GM19240 (cell line): Measurements from ENCODE around the gene CORIN.

ENCODE experiments used
- DNase-seq: peaks from one replicate; pipeline ENCODE4 v3.0.0; 2011; ENCODE audit warnings: low spot score; ENCODE audit not compliant: insufficient read length

The CORIN gene

GRCh38 chr4:47642985-47643760 is 194.7 kb downstream of the CORIN start:
- no peak for DNase-seq

GRCh38 chr4:47642191-47642830 is 195.6 kb downstream of the CORIN start:
- DNase-seq, result no peak

DNA sequence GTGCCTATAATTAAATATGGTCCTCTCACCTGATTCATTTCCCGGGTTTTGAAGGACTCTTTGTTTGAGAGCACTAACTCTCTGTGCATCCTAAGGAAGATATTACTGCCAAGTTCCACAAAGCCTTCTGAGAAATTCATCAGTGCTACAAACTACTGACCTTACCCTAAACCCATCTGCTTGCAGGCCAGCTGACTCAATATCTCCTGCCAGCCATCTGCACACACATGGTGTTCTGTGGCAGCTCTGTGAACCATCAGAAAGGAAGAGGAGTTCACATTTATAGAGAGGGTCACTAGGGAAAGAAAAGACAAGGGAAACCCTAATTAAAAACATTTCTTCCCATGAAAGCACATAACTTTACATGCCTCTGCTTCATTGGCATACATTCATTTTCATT is 196.1 kb downstream of the CORIN start:
- DNase-seq, result no peak

- no peak for DNase-seq
These were observed 197.0 kb downstream of the CORIN start for GRCh38 chr4:47640911-47641310.

DNA sequence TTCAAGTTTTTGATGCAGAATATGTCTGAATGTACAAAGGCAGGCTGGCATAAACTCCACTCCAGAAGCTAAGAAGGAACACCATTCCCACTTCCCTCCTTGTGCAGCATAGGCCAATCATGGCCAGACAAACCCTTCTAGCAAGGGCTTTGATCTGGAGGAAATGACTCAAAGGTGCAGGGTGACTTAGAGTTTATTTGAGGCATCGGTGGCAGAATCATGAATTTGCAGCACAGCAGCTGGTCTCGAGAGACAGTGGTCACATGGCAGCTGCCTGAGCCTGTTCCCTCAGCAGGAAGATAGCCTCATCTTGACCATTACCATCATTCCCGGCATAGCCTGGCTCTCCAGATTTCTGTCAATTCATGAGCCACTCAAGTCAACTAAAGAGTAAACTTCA is 198.3 kb downstream of the CORIN start:
- DNase-seq, result no peak

- DNase-seq, result no peak
These were observed 206.7 kb downstream of the CORIN start for GRCh38 chr4:47631161-47631560.

- no peak for DNase-seq
These were observed 213.8 kb downstream of the CORIN start for GRCh38 chr4:47624031-47624441.

DNA sequence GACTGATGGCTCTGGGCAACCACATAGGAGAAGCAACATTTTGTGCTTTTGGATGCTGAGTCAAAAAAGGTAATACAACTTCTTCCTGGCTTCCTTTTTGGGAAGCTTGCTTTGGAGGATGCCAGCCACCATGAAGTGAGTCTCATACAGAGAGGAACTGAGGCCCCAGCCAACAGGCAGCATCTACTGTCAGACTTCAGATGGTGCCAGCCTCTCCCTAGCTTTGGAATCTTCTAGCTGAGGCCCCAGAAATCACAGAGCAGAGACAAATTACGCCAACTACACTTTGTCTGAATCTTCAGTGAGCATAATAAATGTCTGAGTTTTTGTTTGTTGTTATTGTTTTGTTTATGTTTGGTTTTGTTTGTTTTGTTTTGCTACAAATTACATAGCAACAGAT is 216.7 kb downstream of the CORIN start:
- DNase-seq, result no peak

DNA sequence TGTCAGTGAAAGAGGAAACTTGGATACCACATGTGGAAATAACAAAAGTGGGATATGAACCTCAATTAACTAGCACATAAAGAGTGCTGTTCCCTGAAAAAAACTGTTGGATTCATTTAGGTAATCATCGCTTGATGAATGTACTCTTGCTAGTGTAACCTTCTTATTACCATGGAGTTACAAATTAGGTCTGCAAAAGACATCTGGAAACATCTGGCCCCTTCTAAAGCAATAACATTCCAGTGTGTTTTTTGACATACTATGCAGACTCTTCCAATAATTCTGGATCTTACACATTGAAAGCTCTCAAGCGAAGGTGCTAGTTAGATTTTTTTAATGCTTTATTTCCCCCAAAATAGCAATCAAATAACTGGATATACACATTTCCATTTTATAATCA is 218.2 kb downstream of the CORIN start:
- DNase-seq, result no peak

DNA sequence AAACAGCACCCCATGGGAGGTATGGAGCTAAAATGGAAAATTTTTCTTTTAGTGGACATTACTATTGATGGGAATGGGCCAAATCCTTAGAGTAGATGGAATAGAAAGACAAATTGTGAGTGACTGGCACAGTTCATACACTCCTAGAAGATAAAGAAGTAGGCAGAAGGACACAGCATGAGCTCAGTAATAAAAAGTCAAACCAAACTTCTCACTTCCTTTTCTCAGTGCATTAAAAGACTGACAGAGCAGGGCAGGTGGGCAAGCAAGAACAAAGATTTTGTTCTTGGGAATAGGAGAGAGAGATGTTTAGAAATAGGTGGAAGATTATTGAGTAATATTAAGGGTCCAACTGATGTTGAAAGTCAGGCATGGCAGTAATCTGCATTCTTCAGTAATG is 220.3 kb downstream of the CORIN start:
- no peak for DNase-seq

- DNase-seq, result no peak
These were observed 222.5 kb downstream of the CORIN start for GRCh38 chr4:47615385-47615784.

- no peak for DNase-seq
These were observed 225.5 kb downstream of the CORIN start for GRCh38 chr4:47612116-47613023.

DNA sequence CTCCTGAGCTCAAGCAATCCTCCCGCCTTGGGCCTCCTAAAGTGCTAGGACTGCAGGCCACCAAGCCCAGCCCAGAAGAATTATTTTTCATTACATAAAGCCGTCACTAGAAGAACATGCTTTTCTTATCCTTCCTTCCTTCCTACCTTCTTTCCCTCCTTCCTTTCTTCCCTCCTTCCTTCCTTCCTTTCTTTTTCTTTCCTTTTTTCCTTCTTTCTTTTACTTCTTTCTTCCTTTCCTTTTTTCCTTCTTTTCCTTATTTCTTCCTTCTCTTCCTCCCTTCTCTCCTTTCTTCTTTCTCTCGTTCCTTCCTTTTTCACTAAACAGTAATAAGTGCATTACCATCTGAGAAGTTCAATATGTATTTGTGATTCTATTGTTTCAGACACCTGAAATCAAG is 231.4 kb downstream of the CORIN start:
- no peak for DNase-seq

DNA sequence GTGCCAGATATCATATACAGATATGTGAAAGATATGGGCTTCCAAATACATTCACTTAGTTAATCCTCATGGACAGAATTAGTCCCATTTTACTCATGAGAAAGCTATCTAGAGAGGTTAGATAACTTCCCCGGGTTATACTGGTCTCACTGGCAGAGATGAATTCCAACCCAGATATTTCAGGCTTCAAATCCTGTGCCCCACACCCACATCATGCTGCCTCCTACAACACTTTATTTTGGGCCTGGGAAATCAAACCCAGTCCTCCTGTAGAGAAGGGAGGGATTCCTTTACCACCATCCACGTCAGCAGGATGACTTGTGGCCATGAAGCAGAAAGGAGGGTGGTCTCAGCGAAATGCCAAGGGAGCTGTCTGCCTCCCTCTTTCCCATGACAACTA is 239.0 kb downstream of the CORIN start:
- no peak for DNase-seq

DNA sequence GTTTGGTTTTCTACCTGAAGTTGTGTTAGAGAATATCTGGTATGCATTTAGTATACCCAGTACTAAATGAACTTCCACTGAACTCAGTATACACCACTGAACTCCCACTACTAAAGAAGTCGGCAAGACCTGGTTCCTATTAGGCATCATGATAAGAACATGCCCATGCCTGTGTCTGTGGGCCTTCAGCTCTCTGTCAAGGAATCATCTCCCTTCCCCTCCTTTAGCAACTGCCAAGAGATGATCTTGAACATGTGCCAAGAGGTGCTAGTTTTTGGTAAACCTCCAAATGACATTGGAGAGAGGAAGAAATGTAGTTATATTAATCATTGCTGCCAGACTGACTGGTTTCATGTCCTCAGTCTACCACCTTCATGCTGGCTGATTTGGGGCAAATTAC is 239.5 kb downstream of the CORIN start:
- no peak for DNase-seq

GRCh38 chr4:47597696-47598095 is 240.2 kb downstream of the CORIN start:
- no peak for DNase-seq

GRCh38 chr4:47590325-47590724 is 247.5 kb downstream of the CORIN start:
- DNase-seq, result no peak

- no peak for DNase-seq
These were observed 258.6 kb downstream of the CORIN start for GRCh38 chr4:47579235-47579634.

DNA sequence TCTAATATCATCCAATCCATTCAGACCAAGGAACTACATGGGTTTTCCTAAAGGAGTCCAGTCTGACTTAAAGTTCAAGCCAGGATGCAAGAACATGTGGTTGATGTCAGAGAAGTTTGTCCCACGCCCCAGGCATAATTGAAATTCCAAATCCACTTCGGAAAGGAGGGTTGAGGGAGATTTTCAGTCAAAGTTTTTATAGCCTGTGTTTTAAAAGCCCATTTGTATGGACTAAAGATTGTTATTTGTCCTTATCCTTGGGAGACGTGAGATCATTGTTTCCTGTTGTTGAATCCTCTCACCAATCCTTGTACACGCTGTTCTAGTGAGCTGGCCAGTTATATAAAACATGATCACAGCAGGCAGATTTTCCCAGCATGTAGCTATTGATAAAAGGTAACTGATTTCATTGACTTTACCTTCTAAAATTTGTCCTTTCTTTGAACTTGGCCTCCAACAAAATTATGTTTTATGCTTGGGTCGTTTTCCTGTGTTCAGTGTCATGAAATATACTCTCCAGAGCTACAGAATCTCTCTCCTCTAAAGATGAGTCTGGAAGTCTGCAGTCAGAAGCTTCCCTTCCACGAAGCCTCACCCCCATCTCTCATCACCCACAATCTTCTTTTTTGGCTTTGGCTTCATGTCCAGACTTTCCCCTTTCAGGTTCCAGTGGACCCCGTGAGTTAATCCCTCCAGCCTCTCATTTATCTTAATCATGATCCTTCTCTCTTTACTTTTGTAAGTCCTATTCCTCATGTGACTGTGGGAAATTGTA is 259.9 kb downstream of the CORIN start:
- no peak for DNase-seq

- no peak for DNase-seq
These were observed 264.9 kb downstream of the CORIN start for GRCh38 chr4:47572981-47573380.

DNA sequence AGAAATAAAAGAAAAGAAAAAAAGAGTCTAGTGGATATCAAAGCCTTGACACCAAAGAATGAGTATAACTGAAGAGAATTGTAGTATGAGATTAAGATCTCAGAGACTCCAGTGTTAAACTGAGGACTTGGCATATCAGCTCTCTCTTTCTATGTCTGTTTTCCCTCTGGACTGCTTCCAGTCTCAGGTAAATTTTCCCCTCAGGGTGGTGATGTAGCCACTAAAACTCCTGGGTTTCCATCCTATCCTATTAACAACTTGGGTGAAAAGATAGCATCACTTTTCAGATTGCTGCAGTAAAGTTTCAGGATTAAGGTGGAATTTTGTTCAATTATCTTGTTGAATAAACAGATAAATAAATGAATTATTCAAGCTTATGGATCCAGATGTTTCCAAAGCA is 267.1 kb downstream of the CORIN start:
- DNase-seq, result no peak
